Naive thymus-derived CD4-positive, alpha-beta T cell (primary cell): ENCODE results near the gene GIPC3. TPM values are rescaled to one million over a fixed set of nuclear protein-coding genes. Genes with fewer than 3 reads are reported as not detected.
A peak's percentile ranks its signal among the peaks of the same experiment; 100 is the strongest.
"Not testable (repeated sequence)": the region's sequence is repeated elsewhere in the genome, so short reads cannot be mapped to it uniquely, and the experiment has no call there.

Experiments used
- ATAC-seq: fragments of 150-1000 bp; cut with Tn5 transposase; 2 replicates; pipeline ENCODE4 v1.10.0; 2021; ENCODE audit warnings: mild to moderate bottlenecking, moderate library complexity
- CTCF ChIA-PET: fragments of 350-600 bp; sonication (Branson Sonifier 250); formaldehyde crosslinking; loops from one replicate; lab custom pipeline; 2021; ENCODE audit warnings: antibody characterized with exemption; lab: Charles Lee
- POLR2A ChIA-PET: fragments of 350-600 bp; sonication (Branson Sonifier 250); formaldehyde crosslinking; loops from one replicate; lab custom pipeline; 2021; ENCODE audit warnings: antibody characterized with exemption, inconsistent platforms; lab: Charles Lee
- DNase-seq, 9 donors: peaks; one replicate each; pipeline versions ENCODE4 v3.0.0 to v3.0.0-alpha.2; 2020 to 2022; ENCODE audit warnings: mixed read lengths in 1 of 9
- H3K27ac ChIP-seq: one replicate; pipeline ENCODE4 v1.7.0; 2013; ENCODE audit warnings: mild to moderate bottlenecking, low read depth, low read length, moderate library complexity
- H3K27me3 ChIP-seq, 2 donors: one replicate each; pipeline ENCODE4 v1.7.0; 2013; ENCODE audit warnings: low read length in 2 of 2, mild to moderate bottlenecking in 2 of 2, moderate library complexity in 2 of 2; ENCODE audit not compliant: control insufficient read depth in 2 of 2, insufficient read depth in 2 of 2
- H3K36me3 ChIP-seq, 3 experiments: 1 replicate in 2 of 3; 2 replicates in 1 of 3; pipeline ENCODE4 v1.7.0; 2013; ENCODE audit warnings: low read length in 3 of 3, mild to moderate bottlenecking in 3 of 3, moderate library complexity in 1 of 3; ENCODE audit not compliant: insufficient read depth in 3 of 3, control insufficient read depth in 2 of 3
- H3K4me1 ChIP-seq, 2 donors: one replicate each; pipeline ENCODE4 v1.7.0; 2013; ENCODE audit warnings: low read length in 2 of 2, mild to moderate bottlenecking in 2 of 2, moderate library complexity in 1 of 2; ENCODE audit not compliant: control insufficient read depth in 2 of 2, insufficient read depth in 2 of 2
- H3K4me3 ChIP-seq: 2 replicates; pipeline ENCODE4 v1.7.0; 2013; ENCODE audit warnings: mild to moderate bottlenecking, low read length
- H3K9me3 ChIP-seq, 3 experiments: 1 replicate in 2 of 3; 2 replicates in 1 of 3; pipeline ENCODE4 v1.7.0; 2013; ENCODE audit warnings: low read length in 3 of 3; ENCODE audit not compliant: control insufficient read depth in 2 of 3
- H3K27ac Mint-ChIP-seq, 9 donors: one replicate each; pipeline ENCODE4 v1.8.0; 2020 to 2022; ENCODE audit warnings: mixed read lengths in 9 of 9, mild to moderate bottlenecking in 8 of 9, moderate library complexity in 5 of 9, inconsistent platforms in 2 of 9
- H3K27me3 Mint-ChIP-seq, 5 donors: one replicate each; pipeline ENCODE4 v1.8.0; 2021 to 2022; ENCODE audit warnings: mixed read lengths in 5 of 5, mild to moderate bottlenecking in 1 of 5
- H3K36me3 Mint-ChIP-seq, 5 donors: one replicate each; pipeline ENCODE4 v1.8.0; 2020 to 2022; ENCODE audit warnings: mixed read lengths in 5 of 5, mild to moderate bottlenecking in 3 of 5, inconsistent platforms in 1 of 5
- H3K4me1 Mint-ChIP-seq, 7 donors: one replicate each; pipeline ENCODE4 v1.8.0; 2020 to 2022; ENCODE audit warnings: mixed read lengths in 7 of 7, mild to moderate bottlenecking in 3 of 7, inconsistent platforms in 1 of 7
- H3K4me3 Mint-ChIP-seq, 10 donors: one replicate each; pipeline ENCODE4 v1.8.0; 2020 to 2022; ENCODE audit warnings: mild to moderate bottlenecking in 10 of 10, mixed read lengths in 10 of 10, moderate library complexity in 6 of 10, inconsistent platforms in 2 of 10
- H3K9me3 Mint-ChIP-seq, 11 donors: one replicate each; pipeline ENCODE4 v1.8.0; 2020 to 2022; ENCODE audit warnings: mixed read lengths in 11 of 11, mild to moderate bottlenecking in 4 of 11, inconsistent platforms in 1 of 11, moderate library complexity in 1 of 11
- intact Hi-C, 2 donors: fragments of 100-400 bp; cut with micrococcal nuclease; formaldehyde crosslinking; loops; one replicate each; pipeline ENCODE4 v1.15.1; 2023
- polyA plus RNA-seq, 2 donors: library from polyadenylated mRNA; unstranded; fragments of 300-500 nt; fragmentation: Illumina TruSeq; gene quantifications; one replicate each; pipeline ENCODE4 v1.2.3, GENCODE V29; 2021
- total RNA-seq, 6 experiments: library from RNA in 5 of 6; stranded (reverse) in 5 of 6; gene quantifications; 1 replicate in 5 of 6; 2 replicates in 1 of 6; pipeline ENCODE4 v1.2.3 and lab custom pipeline; 2021 to 2026

GIPC3 gene
- total and polyA plus RNA-seq, 7 experiments from 2014 or later: 0.85 to 3.3 (median 2.0) TPM

DNA sequence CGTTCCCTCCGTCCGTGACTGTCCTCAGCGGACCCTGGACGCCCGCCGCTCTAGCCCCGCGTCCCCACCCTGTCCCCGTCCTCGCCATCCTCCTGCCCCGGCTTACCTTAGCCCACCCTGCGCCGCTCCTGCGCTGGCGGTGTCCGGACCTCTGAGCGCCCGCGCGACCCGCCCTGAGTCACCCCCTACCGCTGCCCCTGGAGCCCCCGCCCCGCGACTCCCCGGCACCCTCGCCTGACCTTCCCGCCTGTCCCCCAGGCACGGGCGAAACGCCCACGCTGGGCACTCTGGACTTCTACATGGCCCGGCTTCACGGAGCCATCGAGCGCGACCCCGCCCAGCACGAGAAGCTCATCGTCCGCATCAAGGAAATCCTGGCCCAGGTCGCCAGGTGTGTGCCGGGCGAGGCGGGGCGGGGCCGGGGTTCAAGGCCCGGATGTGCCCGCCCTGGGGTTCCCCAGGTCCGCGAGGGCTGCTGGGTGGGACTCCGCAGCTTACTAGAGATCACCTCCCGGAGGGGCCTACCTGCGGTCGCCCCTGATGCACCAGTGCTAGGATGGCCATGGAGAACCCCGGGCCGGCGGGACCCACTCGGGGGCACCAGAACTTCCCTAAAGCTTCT lies 7.4 kb upstream of the GIPC3 start:
- Histone ChIP-seq H3K27ac (no peak overlapping the region), H3K36me3 (peaks cover 0 to 15% (median 4%) of the 10 kb centered on the region in 3 experiments), H3K4me3 (no peak overlapping the region), H3K27me3 (no peaks in the 10 kb centered on the region), H3K9me3 (no peaks in the 10 kb centered on the region), H3K4me1 (peaks cover 5 to 8% of the 10 kb centered on the region in 2 donors)
- H3K9me3 Mint-ChIP-seq: no peaks in the 10 kb centered on the region
- peaks cover 0 to 12% (median 5%) of the 10 kb centered on the region in 7 donors for H3K4me1 Mint-ChIP-seq
- intact Hi-C loops: no loop called here
- H3K27me3 Mint-ChIP-seq: no peaks in the 10 kb centered on the region
- peaks cover 0 to 8% (median 6%) of the 10 kb centered on the region in 5 donors for H3K36me3 Mint-ChIP-seq
- ChIA-PET CTCF (interaction anchor here (0.9 to 1.0 kb wide), 2 partner anchors 21 to 33 kb away, joined by 3 read pairs; no protein-coding TSS in a partner anchor), POLR2A (no interaction called here)
- ATAC-seq (no peak), DNase-seq (no peak)
- no peak overlapping the region for H3K4me3 Mint-ChIP-seq
- H3K27ac Mint-ChIP-seq: no peak overlapping the region

DNA sequence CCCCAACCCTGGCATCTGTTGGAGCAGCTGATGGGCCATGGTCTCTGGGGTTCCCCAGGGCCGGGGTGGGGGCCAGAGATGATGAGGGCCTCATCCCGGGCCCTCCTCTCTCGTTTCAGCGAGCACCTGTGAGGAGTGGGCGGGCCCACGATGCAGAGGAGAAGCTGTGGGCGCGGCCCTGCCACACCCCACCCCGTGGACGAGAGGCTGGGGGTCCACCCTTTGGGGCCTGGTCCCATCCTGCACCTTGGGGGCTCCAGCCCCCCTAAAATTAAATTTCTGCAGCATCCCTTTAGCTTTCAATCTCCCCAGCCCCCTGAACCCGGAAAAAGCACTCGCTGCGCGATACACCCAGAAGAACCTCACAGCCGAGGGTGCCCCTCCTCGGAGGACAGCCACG lies 6.9 kb upstream of the GIPC3 start:
- intact Hi-C loops: no loop called here
- Histone ChIP-seq H3K36me3 (peaks cover 0 to 11% (median 4%) of the 10 kb centered on the region in 3 experiments), H3K9me3 (no peaks in the 10 kb centered on the region), H3K4me1 (peaks cover 5 to 6% of the 10 kb centered on the region in 2 donors), H3K4me3 (no peak overlapping the region), H3K27me3 (no peaks in the 10 kb centered on the region), H3K27ac (no peak overlapping the region)
- CTCF ChIA-PET: interaction anchor here (0.9 to 1.0 kb wide), 2 partner anchors 22 to 34 kb away, joined by 3 read pairs; no protein-coding TSS in a partner anchor
- Mint-ChIP-seq H3K4me3 (no peak overlapping the region), H3K27me3 (peaks cover 0 to 2% (median 0%) of the 10 kb centered on the region in 5 donors), H3K36me3 (peaks cover 0 to 8% (median 6%) of the 10 kb centered on the region in 5 donors), H3K9me3 (no peaks in the 10 kb centered on the region), H3K27ac (no peak overlapping the region), H3K4me1 (peaks cover 0 to 12% (median 5%) of the 10 kb centered on the region in 7 donors)
- DNase-seq: no peak
- POLR2A ChIA-PET: no interaction called here
- no peak for ATAC-seq

DNA sequence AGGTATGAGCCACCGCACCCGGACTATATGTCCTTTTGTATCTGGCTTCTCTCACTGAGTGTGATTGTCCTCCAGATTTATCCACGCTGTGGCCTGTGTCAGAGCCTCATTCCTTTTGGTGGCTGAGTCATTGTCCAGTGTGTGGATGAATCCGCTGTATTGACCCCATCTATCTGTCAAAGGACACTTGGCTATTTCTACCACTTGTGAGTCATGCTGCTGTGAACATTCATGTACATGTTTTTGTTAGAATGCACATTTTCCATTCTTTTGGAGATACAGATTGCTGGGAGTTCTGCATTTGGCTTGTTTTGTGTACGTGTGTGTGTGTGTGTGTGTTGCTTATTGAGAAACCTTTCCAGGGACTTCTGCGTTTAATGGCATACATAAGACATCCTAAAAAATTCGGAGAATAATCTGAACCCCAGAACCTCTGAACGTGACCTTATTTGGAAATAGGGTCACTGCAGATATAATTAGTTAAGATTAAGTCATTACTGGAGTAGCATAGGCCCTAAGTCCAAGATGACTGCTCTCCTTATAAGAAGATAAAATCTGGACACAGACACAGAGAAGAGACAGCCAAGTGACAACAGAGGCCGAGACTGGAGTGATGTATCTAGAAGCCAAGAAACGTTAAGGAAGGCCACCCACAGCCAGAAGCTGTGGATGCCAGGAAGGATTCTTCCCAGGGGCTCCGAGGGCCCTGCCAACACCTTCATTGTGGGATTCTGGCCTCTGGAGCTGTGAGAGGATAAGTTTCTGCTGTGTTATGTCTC lies 4.9 kb upstream of the GIPC3 start:
- Histone ChIP-seq H3K4me1 (no peaks in the 10 kb centered on the region), H3K27me3 (no peaks in the 10 kb centered on the region), H3K4me3 (no peak overlapping the region), H3K9me3 (no peaks in the 10 kb centered on the region), H3K36me3 (peaks cover 0 to 8% (median 4%) of the 10 kb centered on the region in 3 experiments), H3K27ac (no peak overlapping the region)
- ATAC-seq: no peak
- H3K27me3 Mint-ChIP-seq: peaks cover 0 to 6% (median 0%) of the 10 kb centered on the region in 5 donors
- peaks cover 0 to 2% (median under 1%) of the 10 kb centered on the region in 5 donors for H3K36me3 Mint-ChIP-seq
- no peak overlapping the region for H3K4me3 Mint-ChIP-seq
- H3K4me1 Mint-ChIP-seq: peaks cover 0 to 2% (median 0%) of the 10 kb centered on the region in 7 donors
- ChIA-PET POLR2A (no interaction called here), CTCF (interaction anchor here (0.6 kb wide), 1 partner anchor 10 kb away, joined by 3 read pairs; no protein-coding TSS in a partner anchor)
- H3K27ac Mint-ChIP-seq: peak overlapping the region in 2 of 9 donors; percentile 4 to 19
- intact Hi-C loops: no loop called here
- H3K9me3 Mint-ChIP-seq: no peaks in the 10 kb centered on the region
- DNase-seq: no peak

DNA sequence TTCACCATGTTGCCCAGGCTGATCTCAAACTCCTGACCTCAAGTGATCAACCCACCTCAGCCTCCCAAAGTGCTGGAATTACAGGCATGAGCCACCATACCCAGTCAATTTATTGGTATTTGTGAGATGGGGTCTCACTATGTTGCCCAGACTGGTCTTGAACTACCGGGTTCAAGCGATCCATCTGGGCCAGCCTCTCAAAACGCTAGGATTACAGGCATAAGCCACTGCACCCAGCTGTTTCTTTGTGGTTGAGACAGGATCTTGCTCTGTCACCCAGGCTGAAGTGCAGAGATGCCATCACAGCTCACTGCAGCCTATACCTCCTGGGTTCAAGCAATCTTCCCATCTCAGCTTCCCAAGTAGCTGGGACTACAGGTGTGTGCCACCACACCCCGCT lies 3.5 kb upstream of the GIPC3 start:
- intact Hi-C loops, H3K27me3 ChIP-seq, H3K4me1 ChIP-seq, H3K9me3 ChIP-seq, H3K27me3 Mint-ChIP-seq, ATAC-seq, H3K4me3 Mint-ChIP-seq, H3K27ac Mint-ChIP-seq, H3K36me3 Mint-ChIP-seq, H3K9me3 Mint-ChIP-seq, H3K4me1 Mint-ChIP-seq, H3K4me3 ChIP-seq, POLR2A ChIA-PET, H3K36me3 ChIP-seq, H3K27ac ChIP-seq, CTCF ChIA-PET, DNase-seq: not testable (repeated sequence)

DNA sequence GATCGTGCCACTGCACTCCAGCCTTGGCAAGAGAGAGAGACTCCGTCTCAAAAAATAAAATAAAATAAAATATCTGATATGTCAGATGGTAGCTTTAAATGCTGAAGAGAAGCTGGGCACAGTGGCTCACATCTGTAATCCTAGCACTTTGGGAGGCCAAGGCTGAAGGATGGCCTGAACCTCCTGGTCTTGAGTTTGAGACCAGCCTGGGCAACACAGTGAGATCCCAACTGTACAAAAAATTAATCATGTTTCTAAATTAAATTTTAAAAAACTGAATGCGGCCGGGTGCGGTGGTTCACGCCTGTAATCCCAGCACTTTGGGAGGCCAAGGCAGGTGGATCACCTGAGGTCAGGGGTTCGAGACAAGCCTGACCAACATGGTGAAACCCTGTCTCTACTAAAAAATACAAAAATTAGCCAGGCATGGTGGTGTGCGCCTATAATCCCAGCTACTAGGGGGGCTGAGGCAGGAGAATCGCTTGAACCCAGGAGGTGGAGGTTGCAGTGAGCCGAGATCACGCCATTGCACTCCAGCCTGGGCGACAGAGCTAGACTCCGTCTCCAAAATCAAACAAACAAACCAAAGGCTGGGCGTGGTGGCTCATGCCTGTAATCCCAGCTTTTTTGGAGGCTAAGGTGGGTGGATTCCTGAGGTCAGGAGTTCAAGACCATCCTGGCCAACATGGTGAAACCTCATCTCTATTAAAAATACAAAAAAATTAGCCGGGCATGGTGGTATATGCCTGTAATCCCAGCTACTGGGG lies 1.1 kb upstream of the GIPC3 start:
- H3K9me3 Mint-ChIP-seq, H3K27me3 Mint-ChIP-seq, H3K36me3 Mint-ChIP-seq, H3K4me1 ChIP-seq, H3K27ac Mint-ChIP-seq, ATAC-seq, DNase-seq, H3K9me3 ChIP-seq, H3K4me1 Mint-ChIP-seq, H3K36me3 ChIP-seq, H3K27ac ChIP-seq, H3K27me3 ChIP-seq, H3K4me3 ChIP-seq: not testable (repeated sequence)
- ChIA-PET CTCF (interaction anchor here (0.5 to 2.7 kb wide), 8 partner anchors 21 to 85 kb away, joined by 3 to 9 read pairs (median 4); partner anchors contain the start of gene MFSD12), POLR2A (interaction anchor here (1.0 to 2.6 kb wide), 5 partner anchors 9 to 28 kb away, joined by 3 to 9 read pairs (median 4); no protein-coding TSS in a partner anchor)
- peak overlapping the region in 5 of 10 donors; percentile 12 to 35 (median 21) for H3K4me3 Mint-ChIP-seq
- intact Hi-C loops: loop anchor here in 1 of 2 donors (2.0 kb wide), 1 partner anchor 39 kb away; no protein-coding TSS in a partner anchor

DNA sequence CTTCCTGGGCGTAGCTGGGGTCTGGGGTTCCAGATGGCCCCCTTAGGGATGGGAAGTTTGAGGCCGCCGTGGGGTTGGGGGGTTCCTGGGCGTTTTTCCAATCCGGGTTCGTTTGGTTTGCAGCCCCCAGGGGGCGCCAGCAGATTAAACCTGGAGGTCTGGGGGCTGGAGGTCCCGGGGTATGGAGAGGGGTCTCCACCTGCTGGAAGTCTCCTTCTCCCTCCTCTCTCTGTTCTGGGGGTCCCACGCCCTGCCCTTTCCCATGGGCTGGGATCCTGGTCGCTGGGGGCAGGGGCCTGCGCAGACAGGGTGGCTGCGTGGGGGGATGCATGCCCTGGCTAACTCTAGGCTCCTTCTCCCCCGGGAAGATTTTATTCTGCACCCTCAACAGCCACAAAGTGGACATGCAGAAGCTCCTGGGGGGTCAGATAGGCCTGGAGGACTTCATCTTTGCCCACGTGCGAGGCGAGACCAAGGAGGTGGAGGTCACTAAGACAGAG lies 899 bp downstream of the GIPC3 start:
- ATAC-seq: peak; percentile 51
- peaks cover 0 to 6% (median 0%) of the 10 kb centered on the region in 11 donors for H3K9me3 Mint-ChIP-seq

More for the DNA sequence above, 899 bp downstream of the GIPC3 start:
- H3K4me1 ChIP-seq: peaks cover 0 to 6% of the 10 kb centered on the region in 2 donors
- no peaks in the 10 kb centered on the region for H3K27me3 ChIP-seq
- H3K9me3 ChIP-seq: no peaks in the 10 kb centered on the region
- H3K27ac Mint-ChIP-seq: no peak overlapping the region
- no peaks in the 10 kb centered on the region for H3K36me3 ChIP-seq
- H3K4me3 ChIP-seq: peak overlapping the region; percentile 54
- POLR2A ChIA-PET: interaction anchor here (0.6 to 2.6 kb wide), 6 partner anchors 12 to 84 kb away, joined by 3 to 9 read pairs (median 4); no protein-coding TSS in a partner anchor
- H3K36me3 Mint-ChIP-seq: no peaks in the 10 kb centered on the region
- peaks cover 0 to 6% (median 0%) of the 10 kb centered on the region in 5 donors for H3K27me3 Mint-ChIP-seq
- intact Hi-C loops: loop anchor here in 1 of 2 donors (1.0 to 2.0 kb wide), 5 partner anchors 14 to 120 kb away; partner anchors contain the start of genes CACTIN and HMG20B
- DNase-seq: peak in 6 of 9 donors; percentile 26 to 59 (median 45)
- H3K27ac ChIP-seq: peak overlapping the region; percentile 31
- CTCF ChIA-PET: interaction anchor here (1.3 to 2.7 kb wide), 4 partner anchors 22 to 41 kb away, joined by 4 to 9 read pairs (median 6); partner anchors contain the start of gene MFSD12
- H3K4me1 Mint-ChIP-seq: no peaks in the 10 kb centered on the region
- H3K4me3 Mint-ChIP-seq: peak overlapping the region in 8 of 10 donors; percentile 27 to 74 (median 68)
